Measurements from ENCODE around the gene LTA. TPM values are rescaled to one million over a fixed set of nuclear protein-coding genes. Genes with fewer than 3 reads are reported as not detected.

Gene LTA
- total and polyA plus RNA-seq, 4 donors: 0.05 TPM; not detected in 3

- WGBS: 65% methylated on average over 3 of the region's 3 CpGs
- Histone ChIP-seq H3K36me3 (ENCODE audit: control insufficient read depth in 4 of 4, insufficient read depth in 3 of 4, low read depth in 1 of 4, low read length in 3 of 4) (no peaks in the 10 kb centered on the region), H3K9me3 (ENCODE audit: control insufficient read depth in 4 of 4, low read length in 3 of 4) (no peaks in the 10 kb centered on the region), H3K4me3 (ENCODE audit: low read depth in 1 of 3, low read length in 3 of 3) (no peak overlapping the region), H3K27ac (ENCODE audit: low read depth in 1 of 2, low read length in 2 of 2) (no peak overlapping the region), H3K4me1 (ENCODE audit: control insufficient read depth in 4 of 4, insufficient read depth in 4 of 4, low read length in 3 of 4) (no peaks in the 10 kb centered on the region), H3K27me3 (ENCODE audit: control insufficient read depth in 4 of 4, insufficient read depth in 4 of 4, low read length in 3 of 4) (no peaks in the 10 kb centered on the region), H3K9ac (ENCODE audit: low read depth in 1 of 2, low read length in 2 of 2) (no peak overlapping the region)
- TF ChIP-seq CTCF (IDR thresholded peaks at IDR 0.05; ENCODE audit: low read depth, low read length, missing input control): no peak
- TF ChIP-seq ATF3 (IDR thresholded peaks at IDR 0.05): no peak
- TF ChIP-seq MAX (IDR thresholded peaks at IDR 0.05): no peak
- no peak for TF ChIP-seq HNF4A (conservative IDR thresholded peaks at IDR 0.05)
- no peak for TF ChIP-seq FOXA1 (IDR thresholded peaks at IDR 0.05)
- TF ChIP-seq TAF1 (conservative IDR thresholded peaks at IDR 0.05): no peak
- TF ChIP-seq EGR1 (IDR thresholded peaks at IDR 0.05; ENCODE audit: low read depth in 2 of 2): no peak
- TF ChIP-seq RXRA (IDR thresholded peaks at IDR 0.05): no peak
- no peak for TF ChIP-seq ZBTB33 (IDR thresholded peaks at IDR 0.05)
- TF ChIP-seq FOXA2 (IDR thresholded peaks at IDR 0.05): no peak
- no peak for DNase-seq (ENCODE audit: low spot score)
These were observed 3.5 kb upstream of the LTA start for GRCh38 chr6:31568537-31568961.

GRCh38 chr6:31569861-31570536 is 2.1 kb upstream of the LTA start:
- no peak for DNase-seq (ENCODE audit: low spot score)
- Histone ChIP-seq H3K9ac (ENCODE audit: low read depth in 1 of 2, low read length in 2 of 2) (no peak overlapping the region), H3K9me3 (ENCODE audit: control insufficient read depth in 4 of 4, low read length in 3 of 4) (no peaks in the 10 kb centered on the region), H3K27ac (ENCODE audit: low read depth in 1 of 2, low read length in 2 of 2) (no peak overlapping the region), H3K4me1 (ENCODE audit: control insufficient read depth in 4 of 4, insufficient read depth in 4 of 4, low read length in 3 of 4) (no peaks in the 10 kb centered on the region), H3K27me3 (ENCODE audit: control insufficient read depth in 4 of 4, insufficient read depth in 4 of 4, low read length in 3 of 4) (no peaks in the 10 kb centered on the region), H3K4me3 (ENCODE audit: low read depth in 1 of 3, low read length in 3 of 3) (no peak overlapping the region), H3K36me3 (ENCODE audit: control insufficient read depth in 4 of 4, insufficient read depth in 3 of 4, low read depth in 1 of 4, low read length in 3 of 4) (no peaks in the 10 kb centered on the region)
- no peak for TF ChIP-seq TAF1 (conservative IDR thresholded peaks at IDR 0.05)
- no peak for TF ChIP-seq NR2F2 (IDR thresholded peaks at IDR 0.05)
- TF ChIP-seq HNF4G (IDR thresholded peaks at IDR 0.05): no peak
- TF ChIP-seq ATF3 (IDR thresholded peaks at IDR 0.05): no peak
- no peak for TF ChIP-seq JUND (IDR thresholded peaks at IDR 0.05)
- no peak for TF ChIP-seq FOXA2 (IDR thresholded peaks at IDR 0.05)
- no peak for TF ChIP-seq MAX (IDR thresholded peaks at IDR 0.05)
- no peak for TF ChIP-seq RXRA (IDR thresholded peaks at IDR 0.05)
- no peak for TF ChIP-seq FOXA1 (IDR thresholded peaks at IDR 0.05)
- TF ChIP-seq CTCF (IDR thresholded peaks at IDR 0.05; ENCODE audit: low read depth, low read length, missing input control): no peak
- no peak for TF ChIP-seq YY1 (IDR thresholded peaks at IDR 0.05)
- TF ChIP-seq EGR1 (IDR thresholded peaks at IDR 0.05; ENCODE audit: low read depth in 2 of 2): no peak
- no peak for TF ChIP-seq RAD21 (IDR thresholded peaks at IDR 0.05)
- no peak for TF ChIP-seq GABPA (IDR thresholded peaks at IDR 0.05 in 1 of 2, conservative IDR thresholded peaks at IDR 0.05 in 1 of 2)
- WGBS: 79% methylated on average over 1 of the region's 1 CpG

Measured in liver (tissue), 9 donors.